Stimulated activated naive B cell treated with anti-CD40 and anti-IgM and Interleukin-4, amounts not matched to agents 10 μg/mL and 1 μg/mL and 100 μg/mL, for 72 hours (primary cell): ENCODE data around the gene CD180.
"Not testable (repeated sequence)": the region's sequence is repeated elsewhere in the genome, so short reads cannot be mapped to it uniquely, and the experiment has no call there.

Experiments
- ATAC-seq, 2 donors: fragments of 150-1000 bp; cut with Tn5 transposase; replicated peaks; 2 replicates each; pipeline ENCODE4 v1.10.0; 2021; ENCODE audit warnings: moderate library complexity in 1 of 2
- DNase-seq: peaks from one replicate; pipeline ENCODE4 v3.0.0; 2021
- H3K27ac Mint-ChIP-seq: one replicate; pipeline ENCODE4 v1.8.0; 2022; ENCODE audit warnings: mild to moderate bottlenecking, mixed read lengths
- H3K27me3 Mint-ChIP-seq, 2 donors: one replicate each; pipeline ENCODE4 v1.8.0; 2022; ENCODE audit warnings: mixed read lengths in 2 of 2
- H3K36me3 Mint-ChIP-seq, 2 donors: one replicate each; pipeline ENCODE4 v1.8.0; 2022; ENCODE audit warnings: mixed read lengths in 2 of 2, mild to moderate bottlenecking in 1 of 2
- H3K4me1 Mint-ChIP-seq, 2 donors: one replicate each; pipeline ENCODE4 v1.8.0; 2022; ENCODE audit warnings: mixed read lengths in 2 of 2, mild to moderate bottlenecking in 1 of 2
- H3K4me3 Mint-ChIP-seq, 2 donors: one replicate each; pipeline ENCODE4 v1.8.0; 2022; ENCODE audit warnings: mild to moderate bottlenecking in 2 of 2, mixed read lengths in 2 of 2, moderate library complexity in 1 of 2
- H3K9me3 Mint-ChIP-seq, 2 donors: one replicate each; pipeline ENCODE4 v1.8.0; 2022; ENCODE audit warnings: mixed read lengths in 2 of 2, mild to moderate bottlenecking in 1 of 2

The CD180 gene

DNA sequence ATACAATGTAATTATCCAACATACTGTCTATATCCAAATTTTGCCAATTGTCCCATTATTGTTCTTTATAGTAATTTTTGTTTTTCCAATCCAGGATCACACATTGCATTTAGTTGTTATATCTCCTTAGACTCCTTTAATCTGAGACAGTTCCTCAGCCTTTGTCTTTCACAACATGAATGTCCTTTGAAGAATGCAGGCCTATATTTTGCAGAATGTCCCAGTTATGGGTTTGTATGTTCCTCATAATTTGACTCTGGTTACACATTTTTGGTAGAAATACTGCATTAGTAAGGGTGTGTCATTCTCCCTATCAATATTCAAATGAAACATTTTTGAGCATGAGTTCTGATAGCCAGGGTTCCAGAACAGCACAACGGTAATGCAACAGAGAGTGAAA lies 6.7 kb downstream of the CD180 start:
- Mint-ChIP-seq H3K27ac (peak overlapping the region; percentile 75), H3K4me1 (peaks cover 66 to 95% of the 10 kb centered on the region in 2 donors), H3K27me3 (no peaks in the 10 kb centered on the region), H3K9me3 (peaks cover 11 to 15% of the 10 kb centered on the region in 2 donors), H3K4me3 (peak overlapping the region; percentile 65 to 93), H3K36me3 (peaks cover 78 to 85% of the 10 kb centered on the region in 2 donors)
- no peak for DNase-seq
- ATAC-seq, result no peak

- H3K36me3 Mint-ChIP-seq, result peaks cover 76 to 81% of the 10 kb centered on the region in 2 donors
Measured at GRCh38 chr5:67189079-67189354, 7.6 kb downstream of the CD180 start.

DNA sequence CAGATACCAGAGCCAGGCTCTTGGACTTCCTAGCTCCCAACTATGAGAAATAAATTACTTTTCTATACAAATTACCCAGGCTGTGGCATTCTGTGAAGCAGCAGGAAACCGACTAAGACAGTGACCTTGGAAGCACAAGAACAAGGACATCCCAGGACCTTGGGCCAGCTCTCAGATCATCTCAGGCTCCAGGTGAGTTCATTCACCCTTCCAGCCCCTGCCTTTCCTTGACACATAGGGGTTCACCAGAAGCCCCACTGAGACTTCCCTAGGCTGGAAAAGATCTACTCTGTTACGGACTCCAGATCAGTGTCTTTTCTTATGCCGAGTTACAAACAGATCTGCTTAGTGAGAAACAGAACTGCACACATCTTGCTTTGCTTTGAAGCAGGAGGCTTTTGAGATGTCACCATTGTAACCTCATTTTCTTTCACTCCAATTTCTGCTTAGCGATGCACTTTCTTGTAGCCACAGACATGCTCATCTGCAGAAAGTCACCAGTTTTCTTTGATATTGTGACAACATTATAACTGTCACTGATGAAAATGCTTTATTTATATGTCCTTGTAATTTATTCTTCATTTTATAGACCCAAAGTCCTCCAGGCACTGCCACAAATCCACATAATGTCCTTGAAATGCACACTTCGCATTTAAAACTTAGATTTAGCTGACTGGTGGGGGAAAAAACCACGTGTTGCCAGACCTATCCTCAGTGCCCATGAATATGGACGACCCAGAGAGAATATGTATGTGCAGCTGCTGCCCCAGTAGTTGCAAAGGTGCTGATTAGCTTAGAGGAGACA lies 8.1 kb downstream of the CD180 start:
- ATAC-seq, result no peak
- H3K27me3 Mint-ChIP-seq, result no peaks in the 10 kb centered on the region
- H3K36me3 Mint-ChIP-seq, result peaks cover 79 to 84% of the 10 kb centered on the region in 2 donors
- peaks cover 11 to 16% of the 10 kb centered on the region in 2 donors for H3K9me3 Mint-ChIP-seq
- peak overlapping the region; percentile 58 to 69 for H3K4me3 Mint-ChIP-seq
- peak overlapping the region; percentile 75 for H3K27ac Mint-ChIP-seq
- peaks cover 59 to 87% of the 10 kb centered on the region in 2 donors for H3K4me1 Mint-ChIP-seq
- DNase-seq, result no peak

More at GRCh38 chr5:67189079-67189354, 7.6 kb downstream of the CD180 start:
- Mint-ChIP-seq H3K9me3 (peaks cover 11 to 16% of the 10 kb centered on the region in 2 donors), H3K27ac (peak overlapping the region; percentile 75), H3K4me1 (peaks cover 61 to 88% of the 10 kb centered on the region in 2 donors), H3K4me3 (peak overlapping the region; percentile 58 to 69), H3K27me3 (no peaks in the 10 kb centered on the region)
- ATAC-seq, result no peak
- no peak for DNase-seq

DNA sequence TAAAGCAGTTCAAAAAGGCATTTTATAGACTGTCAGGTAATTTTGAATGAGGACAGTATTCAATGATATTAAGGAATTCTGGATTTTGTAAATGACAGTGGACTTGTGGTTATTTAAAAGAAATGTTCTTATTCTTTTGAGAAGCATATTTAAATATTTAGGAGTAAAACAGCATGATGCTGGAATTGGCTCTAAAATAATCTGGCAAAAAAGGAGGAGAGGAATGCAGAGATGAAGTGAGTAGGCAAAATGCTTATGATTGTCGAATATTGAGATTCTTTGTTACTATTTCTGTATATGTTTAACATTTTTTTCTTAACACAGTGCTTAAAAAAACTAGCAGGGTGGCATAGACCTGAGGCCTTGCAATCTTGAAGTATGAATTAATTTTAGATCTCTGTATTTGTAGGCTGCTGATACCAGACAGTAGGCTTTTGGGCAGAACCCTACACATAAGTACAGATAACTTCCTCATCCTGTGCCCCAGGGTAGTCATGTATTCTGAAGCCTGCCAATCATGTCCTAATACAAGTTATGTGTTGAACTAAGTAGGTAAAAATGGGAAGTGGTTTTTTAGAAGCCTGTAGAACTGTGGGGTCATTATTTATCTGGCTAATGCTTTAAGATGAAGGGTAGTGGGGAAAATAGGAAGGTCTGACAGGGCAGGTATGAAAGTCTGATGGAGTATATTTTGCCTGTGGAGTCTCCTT lies 9.4 kb downstream of the CD180 start:
- Mint-ChIP-seq H3K4me1 (peaks cover 57 to 87% of the 10 kb centered on the region in 2 donors), H3K9me3 (peaks cover 4 to 12% of the 10 kb centered on the region in 2 donors), H3K36me3 (peaks cover 80 to 88% of the 10 kb centered on the region in 2 donors), H3K27ac (peak overlapping the region; percentile 75), H3K4me3 (peak overlapping the region; percentile 57 to 67), H3K27me3 (no peaks in the 10 kb centered on the region)
- ATAC-seq (peak; percentile 98), DNase-seq (no peak)

DNA sequence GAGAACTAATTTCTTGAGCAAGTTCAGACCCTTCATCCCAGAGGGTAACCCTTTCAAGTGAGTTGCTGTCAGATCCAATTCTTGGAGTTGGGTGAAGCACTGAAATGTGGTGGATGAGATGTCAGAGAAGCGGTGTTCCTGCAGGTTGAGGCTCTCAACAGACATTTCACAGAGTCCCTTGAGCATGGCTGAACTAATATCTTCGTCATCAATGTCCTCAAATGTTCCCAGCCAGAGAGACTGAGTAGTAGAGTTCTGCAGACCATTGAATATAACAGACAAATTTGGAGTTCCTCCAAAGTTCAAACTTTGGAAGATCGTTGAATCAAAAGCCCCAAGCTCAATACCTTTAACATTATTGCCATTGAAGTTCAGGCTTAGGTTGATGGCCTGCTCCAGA lies 12.7 kb downstream of the CD180 start:
- Mint-ChIP-seq H3K4me3 (no peak overlapping the region), H3K9me3 (peaks cover 13% of the 10 kb centered on the region in 2 donors), H3K27ac (peak overlapping the region; percentile 9), H3K36me3 (peaks cover 84 to 88% of the 10 kb centered on the region in 2 donors), H3K4me1 (peaks cover 51 to 82% of the 10 kb centered on the region in 2 donors), H3K27me3 (no peaks in the 10 kb centered on the region)
- no peak for DNase-seq
- no peak for ATAC-seq

DNA sequence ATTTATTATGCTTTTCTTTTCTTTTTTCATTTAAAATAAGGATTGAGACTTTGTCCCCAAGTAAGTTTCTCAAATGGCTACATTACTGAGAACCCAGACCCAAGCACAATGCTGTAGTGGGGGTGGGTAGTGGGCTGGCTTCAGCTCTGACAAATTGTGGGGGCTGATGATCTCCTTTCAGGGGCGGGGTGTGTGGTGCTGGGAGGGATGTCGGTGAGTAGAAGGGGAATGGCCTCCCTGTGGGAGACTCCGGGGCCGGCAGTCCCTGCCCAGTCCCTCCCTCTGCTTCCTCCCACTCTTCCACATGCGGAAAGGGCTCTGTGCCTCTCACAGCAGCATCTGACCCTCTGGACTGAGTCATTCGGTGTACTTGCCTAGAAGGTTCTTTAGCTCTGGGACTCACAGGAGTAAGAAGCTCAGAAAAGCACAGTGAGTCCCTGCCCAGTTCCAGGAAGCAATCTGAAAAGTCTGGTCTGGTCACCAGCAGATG lies 14.3 kb downstream of the CD180 start:
- Mint-ChIP-seq H3K4me1 (peaks cover 44 to 80% of the 10 kb centered on the region in 2 donors), H3K27ac (peak overlapping the region; percentile 89), H3K36me3 (peaks cover 84 to 89% of the 10 kb centered on the region in 2 donors), H3K9me3 (peaks cover 17 to 18% of the 10 kb centered on the region in 2 donors), H3K4me3 (peak overlapping the region; percentile 55 to 65), H3K27me3 (no peaks in the 10 kb centered on the region)
- peak; percentile 19 to 21 for ATAC-seq
- DNase-seq, result no peak

DNA sequence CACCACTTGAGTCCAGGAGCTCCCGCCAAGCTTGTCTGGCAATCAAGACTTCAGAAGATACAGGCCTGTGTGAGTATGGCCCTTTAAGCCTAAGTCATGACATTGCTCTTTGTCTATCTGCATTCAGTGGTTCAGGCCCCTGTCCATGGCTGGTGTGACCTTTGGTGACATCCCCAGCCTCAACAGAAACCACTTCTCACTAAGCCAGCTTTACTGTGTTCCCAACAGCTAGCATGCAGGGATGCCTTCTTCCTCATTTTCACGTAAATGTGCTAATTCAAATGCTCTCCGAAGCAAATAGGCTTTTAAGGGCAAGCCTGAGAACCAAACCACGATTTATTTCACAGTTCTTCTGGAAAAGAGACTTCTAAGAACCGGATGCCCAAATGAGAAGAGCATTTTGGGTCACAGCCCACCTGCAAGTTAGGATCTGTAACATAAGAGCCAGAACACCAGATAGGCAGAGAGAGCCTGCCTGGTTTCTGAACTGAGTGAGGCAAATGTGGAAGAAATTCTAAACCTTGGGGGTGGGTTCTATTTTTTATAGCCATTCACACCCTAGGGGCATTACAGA lies 14.9 kb downstream of the CD180 start:
- Mint-ChIP-seq H3K9me3 (peaks cover 18 to 21% of the 10 kb centered on the region in 2 donors), H3K4me3 (peak overlapping the region; percentile 22 to 46), H3K27me3 (no peaks in the 10 kb centered on the region), H3K27ac (peak overlapping the region; percentile 90), H3K4me1 (peaks cover 46 to 78% of the 10 kb centered on the region in 2 donors), H3K36me3 (peaks cover 84 to 90% of the 10 kb centered on the region in 2 donors)
- DNase-seq, result no peak
- peak; percentile 87 to 91 for ATAC-seq

GRCh38 chr5:67179697-67180361 lies 16.8 kb downstream of the CD180 start:
- Mint-ChIP-seq H3K4me1 (peaks cover 42 to 71% of the 10 kb centered on the region in 2 donors), H3K4me3 (peak overlapping the region in 1 of 2 donors; percentile 14), H3K27ac (peak overlapping the region; percentile 67), H3K9me3 (peaks cover 20 to 29% of the 10 kb centered on the region in 2 donors), H3K36me3 (peaks cover 86 to 94% of the 10 kb centered on the region in 2 donors), H3K27me3 (no peaks in the 10 kb centered on the region)
- ATAC-seq, result no peak
- no peak for DNase-seq

- Mint-ChIP-seq H3K27me3 (no peaks in the 10 kb centered on the region), H3K36me3 (peaks cover 82 to 92% of the 10 kb centered on the region in 2 donors), H3K4me3 (no peak overlapping the region), H3K4me1 (peaks cover 41 to 70% of the 10 kb centered on the region in 2 donors), H3K27ac (peak overlapping the region; percentile 37), H3K9me3 (peaks cover 20 to 29% of the 10 kb centered on the region in 2 donors)
- DNase-seq (no peak), ATAC-seq (no peak)
Measured at GRCh38 chr5:67178966-67179365, 17.6 kb downstream of the CD180 start.

- no peaks in the 10 kb centered on the region for H3K27me3 Mint-ChIP-seq
- H3K27ac Mint-ChIP-seq, result no peak overlapping the region
- peaks cover 74 to 84% of the 10 kb centered on the region in 2 donors for H3K36me3 Mint-ChIP-seq
- peaks cover 20 to 29% of the 10 kb centered on the region in 2 donors for H3K9me3 Mint-ChIP-seq
- H3K4me3 Mint-ChIP-seq, result no peak overlapping the region
- ATAC-seq, result peak in 1 of 2 donors; percentile 41
- no peak for DNase-seq
- peaks cover 36 to 61% of the 10 kb centered on the region in 2 donors for H3K4me1 Mint-ChIP-seq
Measured at GRCh38 chr5:67178085-67178484, 18.5 kb downstream of the CD180 start.

DNA sequence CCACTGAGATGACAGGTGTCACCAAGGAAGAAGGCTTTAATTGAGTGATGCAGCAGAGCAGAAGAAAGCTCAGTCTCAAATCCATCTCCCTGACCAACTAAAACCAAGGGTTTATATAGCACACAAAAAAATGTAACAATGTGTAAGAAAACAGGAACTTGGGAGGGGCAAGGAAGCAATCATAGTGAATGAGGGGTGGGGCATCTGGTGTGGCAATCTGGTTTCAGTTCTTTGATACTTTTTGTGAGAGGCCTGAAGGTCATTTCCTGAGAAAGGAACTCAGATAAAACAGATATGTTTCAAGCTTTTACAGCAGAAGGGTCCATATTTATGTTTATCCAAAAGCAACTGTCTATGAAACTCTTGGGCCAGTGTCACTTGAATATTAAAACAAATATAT lies 19.7 kb downstream of the CD180 start:
- peaks cover 30 to 49% of the 10 kb centered on the region in 2 donors for H3K4me1 Mint-ChIP-seq
- no peak overlapping the region for H3K27ac Mint-ChIP-seq
- H3K4me3 Mint-ChIP-seq, result no peak overlapping the region
- peak; percentile 42 to 52 for ATAC-seq
- peaks cover 20 to 29% of the 10 kb centered on the region in 2 donors for H3K9me3 Mint-ChIP-seq
- no peak for DNase-seq
- H3K36me3 Mint-ChIP-seq, result peaks cover 63 to 72% of the 10 kb centered on the region in 2 donors
- H3K27me3 Mint-ChIP-seq, result no peaks in the 10 kb centered on the region

- Mint-ChIP-seq H3K27me3 (no peaks in the 10 kb centered on the region), H3K4me3 (no peak overlapping the region), H3K27ac (no peak overlapping the region), H3K4me1 (peaks cover 12 to 25% of the 10 kb centered on the region in 2 donors), H3K36me3 (peaks cover 34 to 42% of the 10 kb centered on the region in 2 donors), H3K9me3 (peaks cover 15 to 19% of the 10 kb centered on the region in 2 donors)
- ATAC-seq (peak in 1 of 2 donors; percentile 33), DNase-seq (no peak)
Measured at GRCh38 chr5:67173959-67174358, 22.6 kb downstream of the CD180 start.

GRCh38 chr5:67173351-67173750 lies 23.2 kb downstream of the CD180 start:
- H3K36me3 Mint-ChIP-seq, result peaks cover 29 to 36% of the 10 kb centered on the region in 2 donors
- not testable (repeated sequence) for H3K27ac Mint-ChIP-seq, H3K27me3 Mint-ChIP-seq, ATAC-seq, DNase-seq, H3K4me3 Mint-ChIP-seq
- peaks cover 9 to 20% of the 10 kb centered on the region in 2 donors for H3K4me1 Mint-ChIP-seq
- H3K9me3 Mint-ChIP-seq, result peaks cover 12 to 17% of the 10 kb centered on the region in 2 donors
